Caco-2 (cell line): ENCODE results near the gene DHRSX. TPM values are rescaled to one million over a fixed set of nuclear protein-coding genes. Genes with fewer than 3 reads are reported as not detected.

Experiments used
- BruUV-seq: library from RNA; stranded (reverse); fragments of 400-500 nt; replicated peaks from 2 replicates; lab custom pipeline; 2021; lab: Mats Ljungman, UMichigan
- CTCF ChIA-PET: fragments of 300-600 bp; sonication (Branson Sonifier 250); formaldehyde crosslinking; loops from one replicate; lab custom pipeline; 2022; ENCODE audit warnings: antibody characterized with exemption; lab: Charles Lee
- POLR2A ChIA-PET: fragments of 300-600 bp; sonication (Branson Sonifier 250); formaldehyde crosslinking; loops from one replicate; lab custom pipeline; 2022; ENCODE audit warnings: antibody characterized with exemption; lab: Charles Lee
- DNase-seq, 2 experiments: peaks; one replicate each; pipeline versions ENCODE4 v3.0.0 to v3.0.0-alpha.2; 2020 to 2022
- H3K27me3 ChIP-seq: replicated peaks from 2 replicates; pipeline ENCODE4 v1.6.0; 2011; ENCODE audit warnings: low read length; ENCODE audit not compliant: control insufficient read depth, insufficient read depth
- H3K36me3 ChIP-seq: 2 replicates; pipeline ENCODE4 v1.5.1; 2011; ENCODE audit warnings: low read length; ENCODE audit not compliant: control insufficient read depth, insufficient read depth
- H3K4me1 ChIP-seq: fragments of 250-450 bp; sonication (Bioruptor Pico); 2 replicates; pipeline ENCODE4 v1.5.1; 2020; ENCODE audit warnings: mild to moderate bottlenecking
- H3K4me3 ChIP-seq: 2 replicates; pipeline ENCODE4 v1.5.1; 2011; ENCODE audit warnings: low read depth, mild to moderate bottlenecking, control low read depth, low read length
- H3K9me3 ChIP-seq: fragments of 250-450 bp; sonication (Bioruptor Pico); 2 replicates; pipeline ENCODE4 v1.5.1; 2020; ENCODE audit warnings: mild to moderate bottlenecking, moderate library complexity
- H3K27ac Mint-ChIP-seq: one replicate; pipeline ENCODE4 v1.8.0; 2022; ENCODE audit warnings: mixed read lengths; ENCODE audit not compliant: unreplicated experiment
- H3K27me3 Mint-ChIP-seq: one replicate; pipeline ENCODE4 v1.8.0; 2022; ENCODE audit warnings: mixed read lengths; ENCODE audit not compliant: insufficient read depth, unreplicated experiment
- H3K36me3 Mint-ChIP-seq: one replicate; pipeline ENCODE4 v1.8.0; 2022; ENCODE audit warnings: mild to moderate bottlenecking, mixed read lengths; ENCODE audit not compliant: insufficient read depth, unreplicated experiment
- H3K4me1 Mint-ChIP-seq: one replicate; pipeline ENCODE4 v1.8.0; 2022; ENCODE audit warnings: low read depth, mixed read lengths; ENCODE audit not compliant: unreplicated experiment
- H3K4me3 Mint-ChIP-seq: one replicate; pipeline ENCODE4 v1.8.0; 2022; ENCODE audit warnings: mild to moderate bottlenecking, moderate library complexity, mixed read lengths; ENCODE audit not compliant: unreplicated experiment
- H3K9me3 Mint-ChIP-seq: one replicate; pipeline ENCODE4 v1.8.0; 2022; ENCODE audit warnings: mixed read lengths; ENCODE audit not compliant: unreplicated experiment
- CTCF ChIP-seq, 2 experiments: fragments of 200-600 bp in 1 of 2; IDR thresholded peaks; 1 replicate in 1 of 2; 2 replicates in 1 of 2; pipeline versions ENCODE4 v1.5.1 to v1.8.0; 2011 to 2022; ENCODE audit warnings: antibody characterized with exemption in 1 of 2, control low read depth in 1 of 2, inconsistent platforms in 1 of 2, low read depth in 1 of 2, low read length in 1 of 2, mild to moderate bottlenecking in 1 of 2, moderate library complexity in 1 of 2; ENCODE audit not compliant: insufficient read depth in 1 of 2, severe bottlenecking in 1 of 2, unreplicated experiment in 1 of 2
- intact Hi-C: fragments of 100-400 bp; cut with micrococcal nuclease; formaldehyde crosslinking; loops from one replicate; pipeline ENCODE4 v1.10.0; 2022; ENCODE audit not compliant: unreplicated experiment
- total RNA-seq: library from RNA; stranded (reverse); gene quantifications from 2 replicates; pipeline ENCODE4 v1.2.3, GENCODE V29; 2022

DHRSX gene
- total RNA-seq, 1 experiment from 2014 or later: 64.1 TPM

GRCh38 chrX:2500091-2500802 lies 529 bp downstream of the DHRSX start:
- Mint-ChIP-seq H3K9me3 (no peaks in the 10 kb centered on the region), H3K4me3 (peak overlapping the region; percentile 74), H3K27ac (peak overlapping the region; percentile 89), H3K27me3 (no peaks in the 10 kb centered on the region), H3K36me3 (peaks cover 45% of the 10 kb centered on the region), H3K4me1 (no peaks in the 10 kb centered on the region)
- H3K27me3 ChIP-seq: no peaks in the 10 kb centered on the region
- TF ChIP-seq CTCF (IDR thresholded peaks at IDR 0.05; ENCODE audit: insufficient read depth in 1 of 2, low read depth in 1 of 2, low read length in 1 of 2, severe bottlenecking in 1 of 2, unreplicated experiment in 1 of 2): peak in 1 of 2 experiments; percentile 36
- DNase-seq: peak; percentile 59 to 78
- no TSS peak for BruUV-seq
- intact Hi-C loops: no loop called here
- peaks cover 28% of the 10 kb centered on the region for H3K4me1 ChIP-seq
- no peaks in the 10 kb centered on the region; the same call in 1 of the 2 replicates for H3K36me3 ChIP-seq
- ChIA-PET CTCF (no interaction called here), POLR2A (no interaction called here)
- no peaks in the 10 kb centered on the region for H3K9me3 ChIP-seq
- peak overlapping the region; percentile 48 for H3K4me3 ChIP-seq

GRCh38 chrX:2499507-2499906 lies 1.3 kb downstream of the DHRSX start:
- peak overlapping the region; percentile 74 for H3K4me3 Mint-ChIP-seq
- Histone ChIP-seq H3K9me3 (no peaks in the 10 kb centered on the region), H3K27me3 (no peaks in the 10 kb centered on the region), H3K36me3 (no peaks in the 10 kb centered on the region; the same call in 1 of the 2 replicates), H3K4me1 (peaks cover 28% of the 10 kb centered on the region), H3K4me3 (peak overlapping the region; percentile 48)
- ChIA-PET POLR2A (no interaction called here), CTCF (no interaction called here)
- no peak for DNase-seq
- peak overlapping the region; percentile 89 for H3K27ac Mint-ChIP-seq
- H3K27me3 Mint-ChIP-seq: no peaks in the 10 kb centered on the region
- TF ChIP-seq CTCF (IDR thresholded peaks at IDR 0.05; ENCODE audit: insufficient read depth in 1 of 2, low read depth in 1 of 2, low read length in 1 of 2, severe bottlenecking in 1 of 2, unreplicated experiment in 1 of 2): no peak
- H3K9me3 Mint-ChIP-seq: no peaks in the 10 kb centered on the region
- BruUV-seq: no TSS peak
- H3K36me3 Mint-ChIP-seq: peaks cover 45% of the 10 kb centered on the region
- H3K4me1 Mint-ChIP-seq: no peaks in the 10 kb centered on the region
- intact Hi-C loops: loop anchor here (5.0 kb wide), 3 partner anchors 107 to 177 kb away; no protein-coding TSS in a partner anchor

GRCh38 chrX:2498781-2499302 lies 1.9 kb downstream of the DHRSX start:
- TF ChIP-seq CTCF (IDR thresholded peaks at IDR 0.05; ENCODE audit: insufficient read depth in 1 of 2, low read depth in 1 of 2, low read length in 1 of 2, severe bottlenecking in 1 of 2, unreplicated experiment in 1 of 2): no peak
- ChIA-PET POLR2A (no interaction called here), CTCF (no interaction called here)

More at GRCh38 chrX:2498781-2499302, 1.9 kb downstream of the DHRSX start:
- intact Hi-C loops: loop anchor here (1.0 to 5.0 kb wide), 5 partner anchors 14 to 177 kb away; no protein-coding TSS in a partner anchor
- H3K4me1 ChIP-seq: peaks cover 28% of the 10 kb centered on the region
- Mint-ChIP-seq H3K36me3 (peaks cover 46% of the 10 kb centered on the region), H3K27me3 (no peaks in the 10 kb centered on the region), H3K4me1 (no peaks in the 10 kb centered on the region), H3K27ac (peak overlapping the region; percentile 89), H3K9me3 (no peaks in the 10 kb centered on the region), H3K4me3 (peak overlapping the region; percentile 74)
- TSS peak; percentile 54 for BruUV-seq
- no peaks in the 10 kb centered on the region for H3K9me3 ChIP-seq
- H3K36me3 ChIP-seq: no peaks in the 10 kb centered on the region; the same call in 1 of the 2 replicates
- DNase-seq: peak in 1 of 2 experiments; percentile 50
- H3K27me3 ChIP-seq: no peaks in the 10 kb centered on the region
- peak overlapping the region; percentile 48 for H3K4me3 ChIP-seq
